Upper lobe of right lung (tissue), 1 donor: Measurements from ENCODE around the gene OTULIN. TPM values are rescaled to one million over a fixed set of nuclear protein-coding genes. Genes with fewer than 3 reads are reported as not detected.

Source experiments
- ATAC-seq: fragments of 200-7000 bp; cut with Tn5 transposase; one replicate; pipeline ENCODE4 v1.9.1; 2020; ENCODE audit warnings: mild to moderate bottlenecking, moderate library complexity
- DNase-seq: peaks from one replicate; pipeline ENCODE4 v3.0.0-alpha.2; 2020
- H3K27ac ChIP-seq: fragments of 200-600 bp; one replicate; pipeline ENCODE4 v1.8.0; 2022
- H3K27me3 ChIP-seq: fragments of 200-600 bp; one replicate; pipeline ENCODE4 v1.8.0; 2022; ENCODE audit warnings: mild to moderate bottlenecking
- H3K36me3 ChIP-seq: fragments of 200-600 bp; one replicate; pipeline ENCODE4 v1.8.0; 2022
- H3K4me1 ChIP-seq: fragments of 200-600 bp; one replicate; pipeline ENCODE4 v1.8.0; 2022
- H3K4me3 ChIP-seq: fragments of 200-600 bp; one replicate; pipeline ENCODE4 v1.8.0; 2022; ENCODE audit warnings: mild to moderate bottlenecking
- H3K9me3 ChIP-seq: fragments of 200-600 bp; one replicate; pipeline ENCODE4 v1.8.0; 2022
- CTCF ChIP-seq: fragments of 200-600 bp; IDR thresholded peaks from one replicate; pipeline ENCODE4 v1.8.0; 2022; ENCODE audit warnings: antibody characterized with exemption
- intact Hi-C: fragments of 100-400 bp; cut with DNase I; formaldehyde crosslinking; loops from one replicate; pipeline ENCODE4 v1.11.0; 2022
- total RNA-seq: library from RNA; stranded (reverse); fragmentation: NEBNext Ultra II Directional; extraction: Animal tissue kit (Norgen Biotek cat#: 25700); gene quantifications from one replicate; pipeline ENCODE4 v1.2.1, GENCODE V29; 2021
- donor health status: DM: no; HTN: yes; CAD: no; lungs with severe emphysema.

OTULIN gene
- total RNA-seq, 1 donor from 2014 or later: 30.0 TPM

- H3K27ac ChIP-seq: no peak overlapping the region
- intact Hi-C loops: no loop called here
These were observed 14.3 kb downstream of the OTULIN start for GRCh38 chr5:14678773-14679334.

GRCh38 chr5:14679595-14679994, 15.1 kb downstream of the OTULIN start:
- intact Hi-C loops: no loop called here
- ATAC-seq: no peak

More at GRCh38 chr5:14678773-14679334, 14.3 kb downstream of the OTULIN start:
- Histone ChIP-seq H3K4me1 (peaks cover 21% of the 10 kb centered on the region), H3K27me3 (no peaks in the 10 kb centered on the region), H3K9me3 (no peaks in the 10 kb centered on the region), H3K4me3 (no peak overlapping the region), H3K36me3 (peaks cover 54% of the 10 kb centered on the region)
- DNase-seq (no peak), ATAC-seq (no peak)
- TF ChIP-seq CTCF: no peak

GRCh38 chr5:14681236-14681752, 16.8 kb downstream of the OTULIN start:
- DNase-seq (no peak), ATAC-seq (no peak)
- Histone ChIP-seq H3K27ac (no peak overlapping the region), H3K4me1 (peaks cover 6% of the 10 kb centered on the region), H3K36me3 (peaks cover 70% of the 10 kb centered on the region), H3K9me3 (no peaks in the 10 kb centered on the region), H3K4me3 (no peak overlapping the region), H3K27me3 (no peaks in the 10 kb centered on the region)
- TF ChIP-seq CTCF: no peak
- intact Hi-C loops: no loop called here

More at GRCh38 chr5:14679595-14679994, 15.1 kb downstream of the OTULIN start:
- H3K27me3 ChIP-seq: no peaks in the 10 kb centered on the region
- no peak for DNase-seq
- H3K27ac ChIP-seq: no peak overlapping the region
- peaks cover 21% of the 10 kb centered on the region for H3K4me1 ChIP-seq
- H3K36me3 ChIP-seq: peaks cover 61% of the 10 kb centered on the region
- no peak for TF ChIP-seq CTCF
- H3K9me3 ChIP-seq: no peaks in the 10 kb centered on the region
- no peak overlapping the region for H3K4me3 ChIP-seq

GRCh38 chr5:14683906-14684455, 19.5 kb downstream of the OTULIN start:
- no peaks in the 10 kb centered on the region for H3K4me1 ChIP-seq

GRCh38 chr5:14684757-14685156, 20.2 kb downstream of the OTULIN start:
- DNase-seq (no peak), ATAC-seq (no peak)
- H3K4me3 ChIP-seq: no peak overlapping the region
- H3K4me1 ChIP-seq: no peaks in the 10 kb centered on the region
- no peaks in the 10 kb centered on the region for H3K27me3 ChIP-seq
- TF ChIP-seq CTCF: no peak
- intact Hi-C loops: no loop called here
- H3K9me3 ChIP-seq: no peaks in the 10 kb centered on the region
- peaks cover 90% of the 10 kb centered on the region for H3K36me3 ChIP-seq
- H3K27ac ChIP-seq: no peak overlapping the region

More at GRCh38 chr5:14683906-14684455, 19.5 kb downstream of the OTULIN start:
- intact Hi-C loops: no loop called here
- H3K4me3 ChIP-seq: no peak overlapping the region
- no peaks in the 10 kb centered on the region for H3K27me3 ChIP-seq
- H3K27ac ChIP-seq: no peak overlapping the region
- H3K9me3 ChIP-seq: no peaks in the 10 kb centered on the region
- DNase-seq: no peak
- ATAC-seq: no peak
- peaks cover 90% of the 10 kb centered on the region for H3K36me3 ChIP-seq
- TF ChIP-seq CTCF: no peak
